Duodenal mucosa (tissue), 2 donors: ENCODE results near the gene RHOD.

Experiments used
- H3K27ac ChIP-seq: one replicate; pipeline ENCODE4 v1.7.0; 2013; ENCODE audit warnings: low read depth, low read length
- H3K27me3 ChIP-seq, 2 donors: one replicate each; pipeline ENCODE4 v1.7.0; 2013; ENCODE audit warnings: low read length in 2 of 2, control low read depth in 1 of 2; ENCODE audit not compliant: insufficient read depth in 2 of 2, control insufficient read depth in 1 of 2
- H3K36me3 ChIP-seq, 2 donors: one replicate each; pipeline ENCODE4 v1.7.0; 2013; ENCODE audit warnings: low read length in 2 of 2, control low read depth in 1 of 2; ENCODE audit not compliant: insufficient read depth in 2 of 2, control insufficient read depth in 1 of 2
- H3K4me1 ChIP-seq, 2 donors: one replicate each; pipeline ENCODE4 v1.7.0; 2013; ENCODE audit warnings: low read length in 2 of 2, control low read depth in 1 of 2; ENCODE audit not compliant: insufficient read depth in 2 of 2, control insufficient read depth in 1 of 2
- H3K4me3 ChIP-seq, 2 donors: one replicate each; pipeline ENCODE4 v1.7.0; 2013; ENCODE audit warnings: low read length in 2 of 2, low read depth in 1 of 2
- H3K9ac ChIP-seq, 2 donors: one replicate each; pipeline ENCODE4 v1.7.0; 2013; ENCODE audit warnings: low read length in 2 of 2, low read depth in 1 of 2
- H3K9me3 ChIP-seq, 2 donors: one replicate each; pipeline ENCODE4 v1.7.0; 2013; ENCODE audit warnings: low read length in 2 of 2, control low read depth in 1 of 2; ENCODE audit not compliant: control insufficient read depth in 1 of 2

RHOD gene

DNA sequence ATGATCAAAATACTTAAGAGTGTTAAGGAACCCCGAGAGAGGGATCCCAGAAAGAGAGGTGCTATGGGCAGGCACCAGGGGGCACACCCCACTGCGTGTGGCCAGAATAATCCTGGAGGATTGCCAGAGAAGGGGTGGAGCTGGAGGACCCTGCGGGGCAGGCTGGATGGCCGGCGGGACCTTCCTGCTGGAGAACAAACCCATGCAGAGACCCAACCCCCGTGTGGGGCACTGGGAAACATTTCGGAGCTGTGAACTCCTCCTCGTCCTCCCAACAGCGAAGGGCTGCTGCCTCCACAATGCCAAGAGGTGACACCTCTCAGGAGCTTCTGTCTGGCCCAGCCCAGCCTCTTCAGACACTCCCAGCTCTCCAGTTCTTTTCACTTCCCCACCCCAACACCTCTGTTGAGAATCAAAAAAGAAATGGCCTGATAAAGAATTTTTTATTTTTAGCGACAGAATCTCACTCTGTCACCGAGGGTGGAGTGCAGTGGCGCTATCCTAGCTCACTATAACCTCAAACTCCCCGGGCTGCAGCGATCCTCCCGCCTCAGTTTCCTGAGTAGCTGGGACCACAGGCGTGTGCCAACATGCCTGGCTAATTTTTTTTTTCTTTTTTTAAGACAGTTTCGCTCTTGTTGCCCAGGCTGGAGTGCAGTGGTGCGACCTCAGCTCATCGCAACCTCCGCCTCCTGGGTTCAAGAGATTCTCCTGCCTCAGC lies 25.6 kb downstream of the RHOD start:
- Histone ChIP-seq H3K27ac (no peak overlapping the region), H3K4me1 (peaks cover 17 to 29% of the 10 kb centered on the region in 2 donors), H3K9me3 (no peaks in the 10 kb centered on the region), H3K4me3 (peak overlapping the region in 1 of 2 donors; percentile 23), H3K27me3 (no peaks in the 10 kb centered on the region), H3K36me3 (no peaks in the 10 kb centered on the region), H3K9ac (no peak overlapping the region)

DNA sequence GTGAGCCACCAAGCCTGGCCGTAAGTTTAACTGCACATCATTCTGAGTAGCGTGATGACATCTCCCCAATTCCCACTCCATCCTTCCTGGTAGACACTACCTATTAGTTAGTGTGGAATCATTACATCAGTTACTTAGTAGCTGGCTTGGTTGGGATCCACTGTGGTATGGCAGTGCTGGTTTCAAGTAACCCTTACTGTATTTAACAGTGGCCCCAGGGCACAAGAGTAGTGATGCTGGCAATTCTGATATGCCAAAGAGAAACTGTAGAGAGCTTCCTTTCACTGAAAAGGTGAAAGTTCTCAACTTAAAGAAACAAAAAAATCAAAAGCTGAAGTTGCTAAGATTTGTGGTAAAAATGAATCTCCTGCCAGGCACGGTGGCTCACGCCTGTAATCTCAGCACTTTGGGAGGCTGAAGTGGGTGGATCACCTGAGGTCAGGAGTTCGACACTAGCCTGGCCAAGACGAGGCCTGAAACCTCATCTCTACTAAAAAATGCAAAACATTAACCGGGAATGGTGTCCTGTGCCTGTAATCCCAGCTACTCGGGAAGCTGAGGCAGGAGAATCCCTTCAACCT lies 27.2 kb downstream of the RHOD start:
- Histone ChIP-seq H3K4me1 (peaks cover 6 to 15% of the 10 kb centered on the region in 2 donors), H3K9me3 (no peaks in the 10 kb centered on the region), H3K27me3 (no peaks in the 10 kb centered on the region), H3K36me3 (no peaks in the 10 kb centered on the region), H3K4me3 (no peak overlapping the region), H3K9ac (no peak overlapping the region), H3K27ac (no peak overlapping the region)

DNA sequence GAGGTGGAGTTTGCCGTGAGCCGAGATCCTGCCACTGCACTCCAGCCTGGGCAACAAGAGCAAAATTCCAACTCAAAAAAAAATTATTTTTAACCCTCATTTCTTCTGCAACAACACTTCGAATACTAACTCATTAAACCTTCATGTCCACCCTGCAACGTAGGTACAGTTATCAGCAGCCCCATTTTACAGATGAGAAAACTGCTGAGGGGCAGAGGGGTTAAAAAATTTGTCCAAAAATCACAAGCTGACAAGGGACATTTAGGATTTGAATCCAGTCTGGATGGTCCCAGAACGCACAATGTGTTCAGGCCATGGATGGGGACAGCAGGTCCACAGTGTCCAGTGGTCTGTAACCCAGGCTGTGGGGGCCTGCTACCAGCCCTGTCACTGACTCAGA lies 29.0 kb downstream of the RHOD start:
- Histone ChIP-seq H3K27ac (no peak overlapping the region), H3K4me3 (no peak overlapping the region), H3K9ac (no peak overlapping the region), H3K9me3 (no peaks in the 10 kb centered on the region), H3K36me3 (no peaks in the 10 kb centered on the region), H3K27me3 (no peaks in the 10 kb centered on the region), H3K4me1 (peaks cover 6 to 10% of the 10 kb centered on the region in 2 donors)

DNA sequence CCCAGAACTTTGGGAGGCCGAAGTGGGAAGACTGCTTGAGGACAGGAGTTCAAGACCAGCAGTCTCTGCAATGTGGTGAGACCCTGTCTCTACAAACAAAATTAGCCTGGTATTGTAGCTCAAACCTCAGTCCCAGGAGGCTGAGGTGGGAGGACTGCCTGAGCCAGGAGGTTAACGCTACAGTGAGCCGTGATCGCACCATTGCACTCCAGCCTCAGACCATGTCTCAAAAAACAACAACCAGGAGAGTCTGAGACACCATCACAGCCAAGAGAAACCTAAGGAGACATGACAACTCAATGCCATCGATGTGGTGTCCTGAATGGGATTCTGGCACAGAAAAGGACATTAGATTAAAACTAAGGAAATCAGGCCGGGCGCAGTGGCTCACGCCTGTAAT lies 34.1 kb downstream of the RHOD start:
- H3K9me3 ChIP-seq: no peaks in the 10 kb centered on the region
- H3K27ac ChIP-seq: no peak overlapping the region
- H3K4me3 ChIP-seq: no peak overlapping the region

DNA sequence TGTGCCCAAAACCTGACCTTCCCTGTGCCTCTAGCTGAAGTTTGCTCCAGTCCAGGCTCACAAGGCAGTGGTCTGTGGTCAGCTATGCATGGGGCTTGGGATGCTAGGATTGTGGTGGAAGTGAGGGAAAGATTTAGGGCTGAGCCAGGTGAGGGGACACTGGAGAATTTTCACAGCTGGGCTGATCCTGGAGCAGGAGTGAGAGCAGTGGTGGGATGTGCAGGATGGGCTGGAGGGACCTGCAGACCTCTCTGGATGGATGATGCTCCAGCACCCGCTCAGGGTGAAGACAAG lies 38.5 kb downstream of the RHOD start:
- Histone ChIP-seq H3K9me3 (no peaks in the 10 kb centered on the region), H3K4me3 (no peak overlapping the region), H3K9ac (no peak overlapping the region), H3K36me3 (no peaks in the 10 kb centered on the region), H3K27ac (no peak overlapping the region), H3K27me3 (no peaks in the 10 kb centered on the region), H3K4me1 (peaks cover 0 to 8% of the 10 kb centered on the region in 2 donors)

More for the DNA sequence above, 34.1 kb downstream of the RHOD start:
- no peak overlapping the region for H3K9ac ChIP-seq
- no peaks in the 10 kb centered on the region for H3K27me3 ChIP-seq
- no peaks in the 10 kb centered on the region for H3K36me3 ChIP-seq
- H3K4me1 ChIP-seq: peaks cover 0 to 7% of the 10 kb centered on the region in 2 donors

DNA sequence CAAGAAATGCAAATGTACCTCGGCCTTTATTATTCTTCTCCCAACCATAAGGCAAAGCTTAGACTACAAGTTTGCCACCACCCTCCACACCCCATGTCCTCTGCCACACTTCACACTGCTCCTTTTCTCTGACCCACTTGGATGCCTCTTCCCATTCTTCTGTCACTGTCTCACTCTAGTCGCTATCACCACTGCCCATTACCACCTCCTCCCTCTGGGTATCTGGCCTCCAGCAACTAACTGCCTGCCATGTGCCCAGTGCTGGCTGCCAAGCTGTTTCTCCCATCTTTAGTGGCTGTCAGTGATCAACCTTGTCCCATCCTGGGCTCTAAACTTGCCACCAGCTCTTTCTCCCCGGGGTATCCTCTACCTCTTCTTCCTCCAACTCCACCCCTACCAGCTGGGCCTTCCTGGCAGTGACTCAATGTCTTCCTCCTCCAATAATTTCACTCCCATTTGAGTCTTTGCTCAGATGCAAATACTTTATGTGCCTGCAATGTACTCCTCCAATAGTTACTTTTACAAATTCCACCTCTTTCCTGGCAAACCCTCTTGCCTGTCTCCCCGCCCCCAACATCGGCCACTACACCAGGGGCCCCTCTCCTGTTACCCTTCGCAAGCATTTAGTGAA lies 42.3 kb downstream of the RHOD start:
- Histone ChIP-seq H3K4me1 (peaks cover 0 to 11% of the 10 kb centered on the region in 2 donors), H3K27ac (no peak overlapping the region), H3K9me3 (no peaks in the 10 kb centered on the region), H3K9ac (no peak overlapping the region), H3K36me3 (no peaks in the 10 kb centered on the region), H3K4me3 (no peak overlapping the region), H3K27me3 (no peaks in the 10 kb centered on the region)

DNA sequence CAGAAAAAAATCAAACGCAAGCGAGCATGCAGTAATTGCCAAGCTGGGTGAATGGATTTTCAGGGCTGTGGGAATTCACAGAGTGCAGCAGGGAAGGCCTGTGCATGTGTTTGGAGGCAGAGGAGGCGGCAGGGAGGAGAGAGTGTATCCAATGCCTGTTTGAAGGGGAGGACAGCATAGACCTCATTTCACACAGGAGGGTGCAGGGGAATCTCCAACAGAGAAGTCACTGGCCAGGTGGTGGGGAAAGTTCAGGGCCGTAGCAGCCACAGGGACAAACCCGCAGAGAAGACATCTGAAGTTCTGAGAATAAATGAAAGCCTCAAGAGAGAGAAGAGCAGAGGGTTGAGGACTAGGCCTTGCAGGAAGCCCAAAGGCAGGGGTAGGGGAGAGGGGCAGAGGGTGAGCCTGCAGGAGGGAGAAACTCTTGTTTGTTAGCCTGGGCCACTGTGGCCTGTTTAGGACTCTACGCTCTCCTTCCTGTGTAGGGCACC lies 43.2 kb downstream of the RHOD start:
- Histone ChIP-seq H3K36me3 (no peaks in the 10 kb centered on the region), H3K4me1 (peaks cover 0 to 11% of the 10 kb centered on the region in 2 donors), H3K9ac (no peak overlapping the region), H3K4me3 (no peak overlapping the region), H3K9me3 (no peaks in the 10 kb centered on the region), H3K27me3 (no peaks in the 10 kb centered on the region), H3K27ac (no peak overlapping the region)

DNA sequence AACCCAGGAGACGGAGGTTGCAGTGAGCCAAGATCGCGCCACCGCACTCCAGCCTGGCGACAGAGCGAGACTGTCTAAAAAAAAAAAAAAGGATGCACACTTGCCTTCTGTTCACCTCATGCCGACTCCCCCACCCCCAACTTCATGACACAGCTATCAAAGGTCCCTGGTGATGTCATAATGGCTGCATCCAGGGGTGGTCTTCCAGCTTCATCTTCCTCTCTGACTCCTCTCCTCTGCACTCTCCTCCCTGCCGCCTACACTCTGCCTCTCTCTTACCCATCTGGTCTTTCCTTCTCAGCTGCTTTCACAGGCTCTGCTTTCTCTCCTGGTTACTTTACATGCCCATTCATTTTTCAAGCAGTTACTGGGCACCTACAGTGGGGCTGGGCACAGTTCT lies 46.0 kb downstream of the RHOD start:
- Histone ChIP-seq H3K36me3 (no peaks in the 10 kb centered on the region), H3K27me3 (no peaks in the 10 kb centered on the region), H3K4me1 (peaks cover 0 to 4% of the 10 kb centered on the region in 2 donors), H3K9ac (no peak overlapping the region), H3K27ac (no peak overlapping the region), H3K4me3 (no peak overlapping the region), H3K9me3 (no peaks in the 10 kb centered on the region)

DNA sequence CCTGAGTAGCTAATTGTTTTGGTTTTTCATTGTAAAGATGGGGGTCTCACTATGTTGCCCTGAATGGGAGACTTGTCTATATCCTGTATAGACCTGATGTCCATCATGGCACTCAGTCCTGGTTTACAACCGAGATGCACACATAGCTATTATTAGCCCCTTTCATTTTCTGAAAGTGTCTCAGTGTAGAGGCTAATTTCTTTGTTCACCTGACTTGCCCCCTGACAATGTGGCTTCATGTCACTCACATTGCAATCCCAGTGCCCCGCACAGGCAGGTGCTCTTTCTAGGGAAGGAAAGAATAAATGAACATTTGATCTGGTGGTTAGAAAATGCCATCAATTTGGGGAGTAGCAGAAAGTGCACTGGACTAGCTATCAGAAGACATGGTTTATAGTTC lies 49.3 kb downstream of the RHOD start:
- H3K27me3 ChIP-seq: no peaks in the 10 kb centered on the region
- H3K9me3 ChIP-seq: no peaks in the 10 kb centered on the region
- no peak overlapping the region for H3K4me3 ChIP-seq
- no peak overlapping the region for H3K9ac ChIP-seq
- H3K36me3 ChIP-seq: no peaks in the 10 kb centered on the region
- H3K27ac ChIP-seq: no peak overlapping the region
- no peaks in the 10 kb centered on the region for H3K4me1 ChIP-seq

DNA sequence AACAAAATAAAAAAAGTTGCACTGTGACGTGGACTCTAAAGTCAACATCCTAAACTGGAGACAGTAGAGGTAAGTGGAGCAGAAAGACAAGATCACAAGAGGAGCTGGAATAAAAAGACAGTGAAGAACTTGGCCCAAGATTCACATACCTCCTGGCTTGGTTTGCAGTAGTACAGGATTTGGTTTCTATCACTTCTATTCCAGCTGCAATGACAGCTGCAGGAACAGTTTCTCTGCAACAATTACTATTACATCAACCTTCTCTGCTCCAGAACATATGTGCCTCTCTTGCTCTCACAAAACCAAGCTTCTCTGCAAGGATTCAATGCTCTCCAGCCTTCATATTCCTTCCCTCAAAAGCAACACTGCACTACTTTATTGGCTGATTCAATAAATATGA lies 54.6 kb downstream of the RHOD start:
- Histone ChIP-seq H3K36me3 (no peaks in the 10 kb centered on the region), H3K9ac (no peak overlapping the region), H3K27ac (no peak overlapping the region), H3K27me3 (no peaks in the 10 kb centered on the region), H3K4me3 (no peak overlapping the region), H3K9me3 (no peaks in the 10 kb centered on the region), H3K4me1 (peaks cover 0 to 7% of the 10 kb centered on the region in 2 donors)
